NT2/D1 (cell line): ENCODE data around the gene SHF.

ENCODE experiments used
- DNase-seq: peaks from one replicate; pipeline ENCODE4 v3.0.0-alpha.2; 2011; ENCODE audit warnings: low read depth, low spot score
- H3K27me3 ChIP-seq: 2 replicates; pipeline ENCODE4 v1.6.0; 2011; ENCODE audit warnings: mild to moderate bottlenecking; ENCODE audit not compliant: insufficient read length, insufficient read depth
- H3K36me3 ChIP-seq: 2 replicates; pipeline ENCODE4 v1.6.1; 2011; ENCODE audit warnings: mild to moderate bottlenecking, low read length, mixed read lengths; ENCODE audit not compliant: insufficient read depth, insufficient read length
- H3K4me1 ChIP-seq: 2 replicates; pipeline ENCODE4 v1.5.1; 2011; ENCODE audit not compliant: insufficient read depth, insufficient read length
- H3K4me3 ChIP-seq: 2 replicates; pipeline ENCODE4 v1.5.1; 2011; ENCODE audit warnings: low read depth; ENCODE audit not compliant: insufficient read length
- H3K9ac ChIP-seq: 2 replicates; pipeline ENCODE4 v1.6.0; 2011; ENCODE audit warnings: low read depth; ENCODE audit not compliant: insufficient read length
- H3K9me3 ChIP-seq: 2 replicates; pipeline ENCODE4 v1.5.1; 2011; ENCODE audit warnings: mild to moderate bottlenecking, low read length; ENCODE audit not compliant: insufficient read depth
- SUZ12 ChIP-seq: IDR thresholded peaks from 2 replicates; pipeline ENCODE4 v1.6.1; 2011; ENCODE audit not compliant: insufficient read length, insufficient read depth; ENCODE audit errors: extremely low read depth
- YY1 ChIP-seq: IDR thresholded peaks from 2 replicates; pipeline ENCODE4 v1.6.1; 2011; ENCODE audit not compliant: insufficient read length, insufficient read depth
- ZNF274 ChIP-seq: IDR thresholded peaks from 2 replicates; pipeline ENCODE4 v1.6.1; 2011; ENCODE audit warnings: mild to moderate bottlenecking, low read depth, low read length

Gene SHF

GRCh38 chr15:45166834-45167630, 20.7 kb downstream of the SHF start:
- Histone ChIP-seq H3K4me3 (peak overlapping the region; percentile 40), H3K36me3 (no peaks in the 10 kb centered on the region), H3K9ac (peak overlapping the region; percentile 85), H3K9me3 (no peaks in the 10 kb centered on the region), H3K4me1 (peaks cover 20% of the 10 kb centered on the region), H3K27me3 (no peaks in the 10 kb centered on the region)
- no peak for TF ChIP-seq ZNF274
- TF ChIP-seq YY1: no peak
- no peak for TF ChIP-seq SUZ12
- peak; percentile 75 for DNase-seq

DNA sequence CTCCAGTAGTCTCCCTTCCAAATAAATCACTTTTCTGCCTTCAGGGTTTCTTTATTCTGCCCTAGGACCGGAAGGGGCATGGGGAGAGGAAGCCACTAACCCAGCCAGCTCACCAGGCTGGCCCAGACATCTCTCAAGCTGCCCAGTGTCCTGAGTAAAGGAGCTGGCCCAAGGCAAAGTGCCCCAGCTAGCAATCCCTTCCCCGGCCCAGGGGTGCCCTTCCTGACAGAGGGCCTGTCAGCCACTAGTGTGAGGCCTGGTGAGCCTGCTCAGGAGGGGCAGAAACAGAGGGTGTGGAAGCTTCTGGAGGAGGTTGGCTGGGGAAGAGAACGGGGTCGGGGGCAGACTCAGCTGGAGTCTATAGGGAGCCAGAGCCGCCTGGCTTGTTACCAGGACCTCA, 22.2 kb downstream of the SHF start:
- no peak overlapping the region for H3K9ac ChIP-seq
- H3K36me3 ChIP-seq: no peaks in the 10 kb centered on the region
- DNase-seq: no peak
- no peak overlapping the region for H3K4me3 ChIP-seq
- no peaks in the 10 kb centered on the region for H3K9me3 ChIP-seq
- peaks cover 20% of the 10 kb centered on the region for H3K4me1 ChIP-seq
- no peak for TF ChIP-seq SUZ12
- TF ChIP-seq YY1: no peak
- TF ChIP-seq ZNF274: no peak
- H3K27me3 ChIP-seq: no peaks in the 10 kb centered on the region

DNA sequence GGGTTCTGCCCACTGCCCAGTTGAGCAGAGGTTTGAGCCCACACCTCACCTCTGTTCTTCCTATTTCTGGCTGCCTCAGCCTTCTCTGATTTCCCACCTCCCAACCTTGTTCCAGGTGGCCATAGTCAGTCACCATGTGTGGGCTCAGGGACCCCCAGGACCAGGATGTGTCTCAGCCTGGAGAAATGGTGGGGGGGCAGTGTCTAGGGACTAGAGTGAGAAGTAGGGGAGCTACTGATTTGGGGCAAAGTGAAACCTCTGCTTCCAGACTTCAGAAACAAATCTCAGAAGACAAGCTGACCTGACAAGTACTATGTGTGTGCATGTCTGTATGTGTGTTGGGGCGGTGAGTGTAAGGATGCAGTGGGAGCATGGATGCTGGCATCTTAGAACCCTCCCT, 22.9 kb downstream of the SHF start:
- Histone ChIP-seq H3K4me3 (no peak overlapping the region), H3K9ac (no peak overlapping the region)

GRCh38 chr15:45163508-45163856, 24.3 kb downstream of the SHF start:
- Histone ChIP-seq H3K4me1 (peaks cover 20% of the 10 kb centered on the region), H3K36me3 (no peaks in the 10 kb centered on the region), H3K9me3 (no peaks in the 10 kb centered on the region), H3K4me3 (no peak overlapping the region), H3K27me3 (no peaks in the 10 kb centered on the region), H3K9ac (no peak overlapping the region)
- TF ChIP-seq SUZ12 (no peak), YY1 (no peak), ZNF274 (no peak)
- DNase-seq: no peak

More for the DNA sequence above, 22.9 kb downstream of the SHF start:
- TF ChIP-seq YY1 (no peak), ZNF274 (no peak), SUZ12 (no peak)
- peaks cover 20% of the 10 kb centered on the region for H3K4me1 ChIP-seq
- DNase-seq: no peak
- no peaks in the 10 kb centered on the region for H3K36me3 ChIP-seq
- H3K27me3 ChIP-seq: no peaks in the 10 kb centered on the region
- H3K9me3 ChIP-seq: no peaks in the 10 kb centered on the region

GRCh38 chr15:45162771-45163507, 24.8 kb downstream of the SHF start:
- DNase-seq: peak; percentile 66
- H3K4me3 ChIP-seq: no peak overlapping the region
- no peaks in the 10 kb centered on the region for H3K9me3 ChIP-seq
- peaks cover 17% of the 10 kb centered on the region for H3K4me1 ChIP-seq
- no peaks in the 10 kb centered on the region for H3K36me3 ChIP-seq
- no peak overlapping the region for H3K9ac ChIP-seq
- no peaks in the 10 kb centered on the region for H3K27me3 ChIP-seq
- no peak for TF ChIP-seq YY1
- no peak for TF ChIP-seq SUZ12
- TF ChIP-seq ZNF274: no peak

GRCh38 chr15:45161666-45162065, 26.1 kb downstream of the SHF start:
- peaks cover 13% of the 10 kb centered on the region for H3K4me1 ChIP-seq
- no peak for DNase-seq

GRCh38 chr15:45157974-45158373, 29.8 kb downstream of the SHF start:
- Histone ChIP-seq H3K4me1 (peaks cover 9% of the 10 kb centered on the region), H3K9me3 (no peaks in the 10 kb centered on the region), H3K4me3 (no peak overlapping the region), H3K27me3 (no peaks in the 10 kb centered on the region), H3K36me3 (no peaks in the 10 kb centered on the region), H3K9ac (no peak overlapping the region)
- TF ChIP-seq ZNF274: no peak
- TF ChIP-seq SUZ12: no peak
- TF ChIP-seq YY1: no peak
- DNase-seq: peak; percentile 62

More at GRCh38 chr15:45161666-45162065, 26.1 kb downstream of the SHF start:
- no peak overlapping the region for H3K9ac ChIP-seq
- TF ChIP-seq SUZ12 (no peak), ZNF274 (no peak), YY1 (no peak)
- H3K36me3 ChIP-seq: no peaks in the 10 kb centered on the region
- H3K4me3 ChIP-seq: no peak overlapping the region
- no peaks in the 10 kb centered on the region for H3K9me3 ChIP-seq
- H3K27me3 ChIP-seq: no peaks in the 10 kb centered on the region
